Measurements from ENCODE around the gene LIN52.
"Not testable (repeated sequence)": the region's sequence is repeated elsewhere in the genome, so short reads cannot be mapped to it uniquely, and the experiment has no call there.

The LIN52 gene

DNA sequence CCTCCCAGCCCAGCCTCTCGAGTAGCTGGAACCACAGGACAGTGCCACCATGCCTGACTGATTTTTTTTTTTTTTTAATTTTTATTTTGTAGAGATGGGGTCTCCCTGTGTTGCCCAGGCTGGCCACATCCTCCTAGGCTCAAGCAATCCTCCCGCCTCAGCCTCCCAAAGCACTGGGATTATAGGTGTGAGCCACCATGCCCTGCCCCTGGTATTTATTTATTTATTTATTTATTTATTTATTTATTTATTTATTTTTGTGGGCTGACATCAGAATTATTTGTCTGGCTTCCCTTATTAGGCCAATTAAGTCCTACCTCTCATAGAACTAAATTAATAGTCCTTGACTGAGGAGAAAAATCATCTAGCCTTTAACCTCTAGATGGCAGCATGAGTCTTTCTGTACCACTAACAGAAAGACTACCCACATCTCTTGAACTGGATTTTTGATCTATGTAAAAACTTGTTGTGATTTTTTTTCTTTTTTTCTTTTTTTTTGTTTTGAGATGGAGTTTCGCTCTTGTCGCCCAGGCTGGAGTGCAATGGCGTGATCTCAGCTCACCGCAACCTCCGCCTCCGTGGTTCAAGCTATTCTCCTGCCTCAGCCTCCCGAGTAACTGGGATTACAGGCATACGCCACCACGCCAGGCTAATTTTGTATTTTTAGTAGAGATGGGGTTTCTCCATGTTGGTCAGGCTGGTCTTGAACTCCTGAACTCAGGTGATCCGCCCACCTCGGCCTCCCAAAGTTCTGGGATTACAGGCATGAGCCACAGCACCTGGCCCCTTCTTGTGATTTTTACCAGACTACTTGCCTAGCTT is 26.9 kb downstream of the LIN52 start:
- DNase-seq = peak; percentile 50

DNA sequence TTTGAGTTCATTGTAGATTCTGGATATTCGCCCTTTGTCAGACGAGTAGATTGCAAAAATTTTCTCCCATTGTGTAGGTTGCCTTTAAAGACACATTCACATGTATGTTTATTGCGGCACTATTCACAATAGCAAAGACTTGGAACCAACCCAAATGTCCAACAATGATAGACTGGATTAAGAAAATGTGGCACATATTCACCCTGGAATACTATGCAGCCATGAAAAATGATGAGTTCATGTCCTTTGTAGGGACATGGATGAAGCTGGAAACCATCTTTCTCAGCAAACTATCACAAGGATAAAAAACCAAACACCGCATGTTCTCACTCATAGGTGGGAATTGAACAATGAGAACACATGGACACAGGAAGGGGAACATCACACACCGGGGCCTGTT is 40.7 kb downstream of the LIN52 start:
- DNase-seq = not testable (repeated sequence)

DNA sequence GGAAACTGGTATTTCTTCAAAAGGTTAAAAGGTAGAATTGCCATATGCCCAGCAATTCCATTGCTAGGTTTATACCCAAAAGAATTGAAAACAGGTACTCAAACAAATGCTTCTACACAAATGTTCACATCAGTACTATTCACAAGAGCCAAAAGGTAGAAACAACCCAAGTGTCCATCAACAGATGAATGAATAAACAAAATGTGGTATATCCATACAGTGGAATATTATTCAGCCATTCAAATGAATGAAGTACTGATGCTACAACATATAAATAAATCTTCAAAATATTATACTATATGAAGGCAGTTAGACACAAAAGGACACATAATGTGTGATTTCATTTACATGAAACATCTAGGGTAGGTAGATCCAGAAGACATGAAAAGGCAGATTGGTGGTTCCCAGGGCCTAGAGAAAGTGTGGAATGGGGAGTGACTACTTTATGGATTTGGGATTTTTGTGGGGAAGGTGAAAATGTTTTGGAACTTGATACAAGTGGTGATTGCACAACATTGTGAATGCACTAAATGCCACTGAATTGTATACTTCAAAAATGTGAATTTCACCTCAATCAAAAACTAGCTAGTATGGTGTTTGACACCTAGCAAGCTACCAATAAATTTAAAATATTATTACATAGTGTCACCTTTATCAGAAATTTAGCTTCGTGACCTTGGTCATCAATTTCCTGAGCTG is 41.7 kb downstream of the LIN52 start:
- no peak for DNase-seq

DNA sequence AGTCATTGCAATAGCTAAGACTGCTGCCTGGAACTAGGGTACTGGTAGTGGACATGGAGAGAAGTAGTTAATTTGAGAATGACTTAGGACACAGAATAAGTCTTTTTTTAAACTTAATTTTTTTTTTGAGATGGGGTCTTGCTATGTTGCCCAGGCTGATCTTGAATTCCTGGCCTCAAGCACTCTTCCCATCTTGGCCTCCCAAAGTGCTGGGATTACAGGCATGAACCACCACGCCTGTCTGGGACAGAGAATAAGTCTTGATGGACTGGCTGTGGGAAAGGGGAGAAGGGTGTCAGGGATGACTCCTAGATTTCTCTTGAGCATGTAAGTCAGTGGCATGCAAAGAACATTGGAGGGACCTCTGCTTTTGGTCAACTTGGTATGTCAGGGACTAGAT is 42.9 kb downstream of the LIN52 start:
- no peak for DNase-seq

DNA sequence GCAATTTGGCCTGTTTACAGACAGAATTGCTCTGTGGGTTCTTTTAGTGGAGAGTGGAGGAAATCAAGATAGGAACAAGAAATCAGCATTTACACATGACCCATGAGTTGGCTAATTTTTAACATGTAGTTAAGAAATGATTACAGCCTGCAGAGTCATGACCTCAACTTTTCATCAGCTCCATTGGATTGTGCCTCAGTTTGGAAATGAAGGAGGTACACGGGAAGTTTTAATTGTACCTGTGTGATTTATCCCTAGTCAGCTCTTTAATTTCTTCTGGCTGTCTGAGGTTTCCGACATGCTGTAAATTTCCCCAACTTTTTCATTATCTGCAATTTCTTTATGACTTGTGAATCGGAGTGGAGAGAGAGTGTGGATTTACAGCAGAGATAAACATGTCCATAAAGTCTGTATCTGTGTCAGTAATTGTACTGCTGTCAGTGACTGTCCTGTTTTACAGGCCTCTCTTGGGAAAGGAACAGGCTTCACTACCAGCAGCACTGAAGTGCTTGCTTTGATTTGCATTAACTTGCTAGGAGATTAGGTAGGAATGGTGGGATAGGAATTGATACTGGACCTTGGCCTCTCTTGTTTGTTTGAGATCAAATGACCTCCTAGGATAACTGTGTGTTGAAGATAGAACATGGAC is 49.2 kb downstream of the LIN52 start:
- no peak for DNase-seq

DNA sequence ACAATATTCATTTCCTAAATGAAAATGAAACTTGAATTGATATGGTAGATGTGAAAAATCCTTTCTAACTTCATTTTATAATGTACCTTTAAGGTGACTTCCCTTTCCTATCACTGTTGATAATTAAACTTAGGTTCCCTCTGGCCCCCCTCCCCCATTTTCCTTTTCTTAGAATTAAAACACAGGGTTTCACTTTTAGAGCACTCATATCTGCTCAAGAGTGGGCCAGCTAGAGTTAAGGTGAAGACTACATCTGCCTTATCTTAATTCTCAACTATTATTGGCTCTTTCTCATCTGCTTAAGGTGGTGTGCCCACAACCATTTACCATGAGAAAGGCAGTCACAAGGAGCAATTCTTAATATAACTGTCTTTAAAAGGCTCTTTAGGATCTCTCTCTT is 49.7 kb downstream of the LIN52 start:
- no peak for DNase-seq

DNA sequence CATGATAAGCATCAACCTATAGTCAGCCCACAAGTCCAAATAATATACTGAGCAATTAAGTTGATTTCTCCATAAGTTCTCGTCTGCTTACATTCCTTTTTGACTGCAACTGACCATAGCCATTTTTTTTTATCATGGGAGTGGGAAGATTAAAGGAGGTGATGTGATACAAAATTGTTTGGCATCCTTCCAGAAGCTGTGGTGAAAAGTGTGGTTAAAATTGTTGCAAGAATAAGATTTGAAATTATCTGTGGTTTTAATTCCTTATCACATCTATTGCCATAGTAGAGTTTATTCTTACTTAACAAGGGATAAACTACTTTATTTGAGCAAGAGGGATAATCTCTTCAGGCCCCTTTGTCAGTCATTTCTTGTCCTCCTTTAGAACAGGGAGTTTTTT is 50.7 kb downstream of the LIN52 start:
- DNase-seq = no peak

DNA sequence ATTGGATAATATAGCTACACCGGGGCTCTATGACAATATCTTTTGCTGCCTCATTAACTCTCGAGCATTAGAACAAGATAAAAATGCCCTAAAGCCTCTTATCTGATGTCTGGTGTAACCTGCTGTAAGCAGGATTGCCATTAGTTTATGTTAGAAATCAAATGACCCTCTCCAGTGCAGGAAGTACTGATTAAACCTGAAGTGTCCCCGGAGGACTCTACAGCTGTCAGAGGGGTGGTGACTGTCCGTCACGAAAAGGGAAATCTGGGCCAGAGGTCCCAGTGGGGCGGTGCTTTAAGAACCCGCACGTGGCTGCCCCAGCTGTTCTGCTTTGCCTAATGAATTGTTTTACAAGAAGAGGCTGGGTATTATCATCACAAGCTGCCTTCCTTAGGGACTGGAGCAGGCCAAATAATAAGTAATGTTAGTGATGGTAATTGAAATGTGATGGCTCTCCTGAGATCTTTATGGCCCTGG is 55.7 kb downstream of the LIN52 start:
- no peak for DNase-seq

DNA sequence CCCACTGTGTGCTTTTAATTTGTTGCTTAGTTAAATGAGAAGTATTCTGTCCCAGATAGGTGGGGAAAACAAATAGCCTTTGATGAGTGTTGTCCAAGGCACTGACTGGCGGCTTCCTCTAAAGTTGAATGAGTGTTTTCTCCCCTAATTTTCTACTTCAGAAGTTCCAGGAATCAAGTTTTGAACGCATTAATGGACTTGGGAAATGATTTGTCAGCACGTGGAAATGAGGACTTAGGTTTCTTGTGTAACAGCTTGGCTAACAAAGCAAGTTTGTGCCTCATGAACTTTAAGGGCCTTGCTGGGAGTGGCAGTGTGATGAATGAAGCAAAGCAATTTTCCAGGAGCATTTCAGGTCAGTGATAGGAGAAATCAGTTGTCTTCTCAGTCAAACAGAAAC is 56.9 kb downstream of the LIN52 start:
- no peak for DNase-seq

DNA sequence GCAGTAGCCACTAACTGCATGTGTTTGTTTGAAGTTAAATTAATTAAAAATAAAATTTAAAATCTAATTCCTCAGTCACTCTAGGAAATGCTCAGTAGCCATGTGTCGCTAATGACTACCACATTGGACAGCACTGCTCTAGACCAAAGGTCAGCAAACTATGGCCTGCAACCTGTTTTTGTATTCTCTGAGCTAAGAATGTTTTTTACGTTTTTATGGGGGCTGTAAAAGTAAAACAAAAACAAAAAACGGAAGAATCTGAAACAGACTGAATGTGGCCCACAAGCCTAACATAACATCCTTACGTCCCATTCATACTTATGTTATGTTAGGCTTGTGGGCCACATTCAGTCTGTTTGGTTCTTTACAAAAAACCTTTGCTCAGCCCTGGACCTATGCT is 57.8 kb downstream of the LIN52 start:
- DNase-seq = no peak

DNA sequence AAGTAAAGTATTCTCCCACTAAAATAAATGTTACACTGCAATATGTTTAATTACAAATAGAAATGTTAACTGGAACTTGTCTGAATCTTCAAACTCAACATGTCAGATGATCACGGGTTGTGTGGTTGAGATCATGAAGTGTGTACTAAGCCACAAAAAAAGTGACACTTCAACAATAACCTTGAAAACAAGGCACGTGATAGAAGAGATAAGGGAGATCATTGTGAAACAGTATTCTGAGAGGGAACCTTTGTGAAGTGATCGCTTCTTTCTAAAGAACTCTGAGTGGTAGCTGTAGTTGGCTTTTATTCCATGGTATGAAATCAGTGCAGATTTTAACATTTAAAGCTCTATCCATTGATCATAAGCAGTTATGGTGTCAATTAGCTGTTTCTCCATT is 60.0 kb downstream of the LIN52 start:
- peak; percentile 12 for DNase-seq

DNA sequence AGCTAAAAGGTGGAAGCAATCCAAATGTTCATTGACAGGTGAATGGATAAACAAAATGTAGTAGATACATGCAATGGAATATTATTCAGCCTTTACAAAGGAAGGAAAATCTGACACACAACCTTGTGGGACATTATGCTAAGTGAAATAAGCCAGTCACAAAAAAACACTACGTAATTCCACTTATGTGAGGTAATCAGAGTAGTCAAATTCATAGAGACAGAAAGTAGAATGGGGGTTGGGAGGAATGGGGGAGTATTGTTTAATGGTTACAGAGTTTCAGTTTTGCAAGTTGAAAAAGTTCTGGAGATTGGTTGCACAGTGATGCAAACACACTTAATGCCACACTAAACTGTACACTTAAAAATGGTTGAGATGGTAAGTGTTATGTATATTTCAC is 62.8 kb downstream of the LIN52 start:
- peak; percentile 11 for DNase-seq

DNA sequence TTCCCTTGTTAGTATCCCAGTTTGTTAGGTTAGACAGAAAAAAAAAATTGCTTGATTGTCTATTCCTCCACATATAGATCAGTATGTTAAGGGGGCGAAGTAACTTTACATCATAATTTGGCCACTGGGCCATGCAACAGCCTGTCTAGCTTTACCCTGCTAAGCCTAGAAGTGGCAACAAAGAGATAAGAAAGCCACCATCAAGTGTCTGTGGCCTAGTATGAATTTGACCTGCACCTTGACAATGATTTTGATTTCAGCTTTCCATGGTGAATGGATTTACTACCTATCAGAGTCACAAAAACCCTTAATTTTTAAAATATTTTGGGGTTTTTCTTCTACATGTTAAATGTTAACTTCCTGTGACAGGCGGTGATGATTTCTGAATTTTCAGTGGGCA is 63.9 kb downstream of the LIN52 start:
- no peak for DNase-seq

DNA sequence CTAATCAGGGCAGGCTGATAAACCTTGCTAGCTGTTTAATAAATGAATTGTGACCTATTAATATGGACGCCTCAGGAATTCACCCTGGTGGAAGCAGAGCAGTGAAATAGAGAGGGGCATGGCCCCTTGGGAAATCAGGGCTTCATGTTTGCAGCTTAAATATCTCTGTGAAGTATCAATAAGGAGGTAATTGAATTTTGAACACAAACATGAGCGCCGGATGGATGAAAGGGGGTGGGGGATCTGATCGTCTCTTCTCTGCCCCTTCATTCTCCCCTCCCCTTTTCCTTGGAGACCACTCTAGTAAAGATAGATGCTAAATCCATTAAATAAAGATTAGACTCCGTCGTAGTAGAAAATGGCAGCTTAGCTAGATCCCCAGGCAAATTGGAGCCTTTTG is 70.5 kb downstream of the LIN52 start:
- DNase-seq = no peak

DNA sequence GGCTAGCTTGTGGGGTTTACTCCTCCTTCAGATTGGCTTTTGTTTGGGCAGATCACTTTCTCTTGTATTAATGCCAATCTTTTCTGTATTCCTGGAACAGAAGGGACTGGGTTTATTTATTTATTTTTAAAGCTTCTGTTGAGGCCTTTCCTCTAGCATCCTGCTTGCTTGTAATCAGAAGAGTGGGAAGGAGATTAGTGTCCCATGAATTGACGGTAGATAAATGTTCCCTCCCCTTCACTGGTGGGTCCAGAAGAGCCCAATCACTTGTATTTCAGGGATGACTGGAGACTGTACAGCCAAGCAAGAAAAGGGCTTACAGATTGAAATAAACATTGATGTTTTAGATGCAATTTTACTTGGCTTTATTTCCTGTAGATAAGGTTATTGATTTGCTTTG is 71.0 kb downstream of the LIN52 start:
- no peak for DNase-seq

DNA sequence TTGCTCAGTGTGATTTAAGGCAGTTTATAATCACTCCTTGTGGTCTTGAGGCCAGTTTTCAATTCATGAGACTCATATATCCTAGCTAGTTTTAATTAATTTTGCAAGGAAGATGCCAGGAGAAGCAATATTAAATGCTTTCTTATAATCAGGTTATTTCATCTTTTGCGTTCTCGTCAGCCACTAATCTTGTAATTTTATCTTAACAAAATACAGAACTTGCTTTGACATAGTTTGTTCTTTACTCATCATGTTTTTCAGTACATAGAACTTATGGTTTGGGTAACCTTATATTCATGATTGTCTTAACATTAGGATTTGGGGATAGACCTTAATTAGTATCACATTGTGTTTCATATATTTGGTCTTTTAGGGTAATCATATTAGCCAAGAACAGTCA is 76.0 kb downstream of the LIN52 start:
- no peak for DNase-seq

DNA sequence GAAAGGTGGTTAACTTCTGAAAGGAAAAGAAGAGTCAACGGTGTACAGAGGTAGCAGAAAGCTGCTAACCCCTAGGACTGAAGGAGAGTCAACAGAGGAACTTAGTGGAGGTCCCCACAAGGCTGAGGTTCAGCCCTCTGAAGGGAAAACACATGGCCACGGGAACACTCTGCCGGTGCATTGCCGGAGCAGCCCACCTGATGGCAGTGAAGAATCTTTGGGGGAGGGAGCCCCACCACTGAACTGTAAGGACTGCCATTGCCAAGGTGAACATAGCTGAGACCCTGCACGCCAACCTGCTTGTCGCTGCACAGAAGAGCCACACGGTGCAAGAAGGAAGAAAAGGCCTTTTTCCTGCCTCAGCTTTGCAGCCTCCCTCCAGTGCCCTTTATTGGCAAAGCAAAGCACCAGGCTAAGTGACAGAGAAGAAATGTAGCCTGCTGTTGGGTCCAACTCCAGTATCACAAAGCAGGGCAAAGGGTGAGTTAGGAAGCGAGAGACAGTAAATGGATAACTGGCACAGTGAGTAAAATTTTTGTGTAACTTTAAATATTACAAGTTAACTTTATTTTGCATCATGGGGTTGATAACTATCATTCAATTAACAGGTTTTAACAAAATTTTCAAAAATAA is 76.9 kb downstream of the LIN52 start:
- no peak for DNase-seq

DNA sequence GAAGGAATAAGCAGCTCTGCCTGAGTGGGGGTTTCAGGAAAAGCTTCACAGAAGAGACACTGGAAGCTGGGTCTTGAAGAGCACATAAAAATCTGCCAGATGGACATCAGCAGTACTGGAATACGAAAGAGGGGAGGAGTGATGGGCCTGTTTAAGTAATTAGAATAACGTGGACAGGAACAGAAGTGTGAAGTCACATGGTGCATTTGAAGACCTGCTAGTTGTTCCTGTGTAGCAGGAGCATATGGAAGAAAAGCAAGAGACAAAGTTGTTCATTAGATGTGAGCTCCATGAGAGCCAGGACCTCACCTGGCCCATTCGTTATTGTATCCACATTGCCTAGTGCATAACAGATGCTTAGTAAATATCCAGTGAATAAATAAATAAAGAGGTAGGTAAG is 85.2 kb downstream of the LIN52 start:
- no peak for DNase-seq

DNA sequence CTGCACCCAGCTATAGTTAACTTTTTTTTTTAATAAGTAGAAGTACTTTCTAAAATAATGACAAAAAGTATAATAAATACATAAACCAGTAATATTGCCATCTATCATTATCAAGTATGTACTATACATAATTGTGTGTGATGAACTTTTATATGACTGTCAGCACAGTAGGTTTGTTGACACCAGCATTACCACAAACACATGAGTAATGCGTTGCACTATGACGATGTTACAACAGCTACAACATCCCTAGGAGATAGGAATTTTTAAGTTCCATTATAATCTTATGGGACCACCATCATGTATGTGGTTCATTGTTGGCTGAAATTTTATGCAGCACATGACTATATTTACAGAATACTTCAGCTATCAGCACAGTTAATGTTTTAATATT is 91.6 kb downstream of the LIN52 start:
- no peak for DNase-seq

DNA sequence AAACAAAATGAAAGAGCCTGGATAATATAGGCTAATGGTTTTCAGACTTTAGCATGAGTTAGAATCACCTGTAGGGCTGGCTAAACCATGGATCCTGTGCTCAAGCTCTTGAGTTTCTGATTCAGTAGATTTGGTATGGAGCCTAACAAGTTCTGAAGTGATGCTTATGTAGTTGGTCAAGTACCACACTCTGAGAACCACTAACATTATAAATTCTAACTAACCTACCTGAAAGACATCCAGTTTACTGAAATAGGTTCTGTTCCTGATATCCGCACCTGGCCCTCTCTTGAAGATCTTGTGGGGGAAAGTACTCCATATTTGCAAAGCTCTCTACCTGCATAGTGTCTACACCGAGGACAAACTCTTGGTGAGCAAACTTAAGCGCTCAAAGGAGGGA is 95.1 kb downstream of the LIN52 start:
- DNase-seq = no peak

DNA sequence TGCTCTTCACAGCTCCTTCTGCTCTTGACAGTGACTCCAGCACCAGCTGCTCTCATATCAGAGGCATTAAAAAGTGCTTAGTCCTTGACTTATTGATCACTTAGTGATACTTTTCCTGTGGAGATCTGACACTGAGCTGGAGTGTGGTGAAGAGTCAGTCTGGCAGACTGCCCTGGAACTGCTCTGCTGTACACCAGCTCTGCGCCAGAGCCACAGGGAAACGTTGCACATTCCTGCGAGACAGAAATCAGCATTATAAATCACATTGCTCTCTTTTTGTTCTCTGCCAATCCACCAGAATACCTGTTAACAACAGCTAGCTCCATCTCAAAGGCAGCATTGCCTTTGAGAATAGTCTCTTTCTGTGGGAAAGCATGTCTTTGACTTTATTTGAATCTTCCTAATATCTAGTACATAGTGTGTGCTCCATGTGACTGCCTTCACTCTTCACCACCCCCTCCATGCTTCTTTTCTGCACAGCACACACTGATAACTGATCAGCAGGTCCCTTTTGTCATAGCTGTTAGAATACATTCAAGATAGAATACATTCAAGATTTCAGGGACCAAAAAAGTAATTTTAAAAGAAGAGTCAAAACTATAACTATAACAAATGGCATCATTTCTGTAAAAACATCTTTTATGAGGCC is 106.3 kb downstream of the LIN52 start:
- no peak for DNase-seq

DNA sequence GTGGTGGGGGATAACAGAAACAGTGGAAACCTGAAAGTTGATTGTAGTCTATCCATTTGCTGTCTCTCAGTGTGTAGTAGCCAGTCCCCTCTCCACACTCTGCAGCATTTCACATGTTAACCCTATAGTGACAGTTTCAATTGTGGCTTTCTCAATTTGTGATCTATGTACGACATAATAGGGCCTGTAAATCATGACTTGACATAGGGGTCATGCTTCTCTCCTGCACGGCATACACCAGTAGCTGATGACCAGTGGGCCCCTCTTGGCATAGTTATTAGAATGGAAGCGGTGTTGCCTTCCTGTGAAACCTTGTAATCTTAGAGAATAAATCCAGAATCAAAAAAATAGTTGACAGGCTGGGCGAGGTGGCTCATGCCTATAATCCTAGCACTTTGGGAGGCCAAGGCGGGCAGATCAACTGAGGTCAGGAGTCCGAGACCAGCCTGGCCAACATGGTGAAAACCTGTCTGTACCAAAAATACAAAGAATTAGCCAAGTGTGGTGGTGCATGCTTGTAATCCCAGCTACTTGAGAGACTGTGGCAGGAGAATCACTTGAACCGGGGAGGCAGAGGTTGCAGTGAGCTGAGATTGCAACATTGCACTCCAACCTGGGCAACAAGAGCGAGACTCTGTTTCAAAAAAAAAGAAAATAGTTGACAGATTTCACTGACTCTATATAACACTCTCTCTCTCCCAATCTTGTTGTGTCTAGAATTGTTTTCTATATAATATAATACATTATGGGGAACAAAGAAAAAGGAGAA is 109.9 kb downstream of the LIN52 start:
- no peak for DNase-seq

All from activated CD4-positive, alpha-beta T cell treated with anti-CD3 and anti-CD28 coated beads, Interleukin-2, amount 50 U/mL, for 16 hours (primary cell).